ENCODE results near the gene LIMK1.

The LIMK1 gene

GRCh38 chr7:74069790-74070618 is 13.6 kb upstream of the LIMK1 start:
- TF ChIP-seq CTCF (IDR thresholded peaks at IDR 0.05; ENCODE audit: insufficient read depth, low read depth, low read length, missing control alignments): no peak
- DNase-seq (ENCODE audit: low read depth): no peak
- H3K4me3 ChIP-seq (ENCODE audit: low read depth, low read length): no peak overlapping the region

- DNase-seq (ENCODE audit: low read depth): no peak
- no peak for TF ChIP-seq CTCF (IDR thresholded peaks at IDR 0.05; ENCODE audit: insufficient read depth, low read depth, low read length, missing control alignments)
- H3K4me3 ChIP-seq (ENCODE audit: low read depth, low read length): no peak overlapping the region
Observed at GRCh38 chr7:74070619-74070921, 13.0 kb upstream of the LIMK1 start.

- no peak overlapping the region for H3K4me3 ChIP-seq (ENCODE audit: low read depth, low read length)
- no peak for TF ChIP-seq CTCF (IDR thresholded peaks at IDR 0.05; ENCODE audit: insufficient read depth, low read depth, low read length, missing control alignments)
- no peak for DNase-seq (ENCODE audit: low read depth)
Observed at GRCh38 chr7:74071121-74071520, 12.5 kb upstream of the LIMK1 start.

GRCh38 chr7:74074770-74075169 is 8.8 kb upstream of the LIMK1 start:
- DNase-seq (ENCODE audit: low read depth): no peak
- TF ChIP-seq CTCF (IDR thresholded peaks at IDR 0.05; ENCODE audit: insufficient read depth, low read depth, low read length, missing control alignments): no peak

GRCh38 chr7:74078461-74078860 is 5.1 kb upstream of the LIMK1 start:
- DNase-seq (ENCODE audit: low read depth): no peak
- TF ChIP-seq CTCF (IDR thresholded peaks at IDR 0.05; ENCODE audit: insufficient read depth, low read depth, low read length, missing control alignments): no peak
- H3K4me3 ChIP-seq (ENCODE audit: low read depth, low read length): no peak overlapping the region

More at GRCh38 chr7:74074770-74075169, 8.8 kb upstream of the LIMK1 start:
- H3K4me3 ChIP-seq (ENCODE audit: low read depth, low read length): no peak overlapping the region

GRCh38 chr7:74082770-74083116 is 861 bp upstream of the LIMK1 start:
- no peak overlapping the region; the same call in 1 of the 2 replicates for H3K4me3 ChIP-seq (ENCODE audit: low read depth, low read length)
- DNase-seq (ENCODE audit: low read depth): no peak
- no peak for TF ChIP-seq CTCF (IDR thresholded peaks at IDR 0.05; ENCODE audit: insufficient read depth, low read depth, low read length, missing control alignments)
